ENCODE measurements around the gene DSTYK.
"Not testable (repeated sequence)": the region's sequence is repeated elsewhere in the genome, so short reads cannot be mapped to it uniquely, and the experiment has no call there.

The DSTYK gene

GRCh38 chr1:205241366-205242030 is 30.0 kb upstream of the DSTYK start:
- DNase-seq, result no peak

- DNase-seq, result no peak
These were observed 29.1 kb upstream of the DSTYK start for GRCh38 chr1:205240569-205240968.

GRCh38 chr1:205240118-205240517 is 28.6 kb upstream of the DSTYK start:
- no peak for DNase-seq

DNA sequence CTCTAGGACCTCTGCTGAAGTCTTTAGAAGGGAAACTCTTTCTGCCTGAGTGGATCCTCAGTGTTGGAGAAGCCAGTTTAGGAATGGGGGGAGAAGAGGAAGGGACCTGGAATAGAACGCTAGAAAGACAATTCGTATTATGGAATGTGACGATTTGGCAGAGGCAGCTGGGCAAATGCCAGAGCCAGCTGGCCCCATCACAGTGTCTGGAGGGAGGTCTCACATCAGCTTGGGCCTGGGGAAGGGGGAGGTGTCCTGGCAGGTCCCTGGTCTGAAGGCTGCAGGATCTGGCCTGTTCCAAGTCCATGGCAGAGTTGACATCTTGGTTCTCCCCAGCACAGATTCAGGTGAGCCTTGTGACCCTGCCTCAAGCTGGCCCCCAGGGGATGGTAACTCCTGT is 27.6 kb upstream of the DSTYK start:
- DNase-seq, result no peak

DNA sequence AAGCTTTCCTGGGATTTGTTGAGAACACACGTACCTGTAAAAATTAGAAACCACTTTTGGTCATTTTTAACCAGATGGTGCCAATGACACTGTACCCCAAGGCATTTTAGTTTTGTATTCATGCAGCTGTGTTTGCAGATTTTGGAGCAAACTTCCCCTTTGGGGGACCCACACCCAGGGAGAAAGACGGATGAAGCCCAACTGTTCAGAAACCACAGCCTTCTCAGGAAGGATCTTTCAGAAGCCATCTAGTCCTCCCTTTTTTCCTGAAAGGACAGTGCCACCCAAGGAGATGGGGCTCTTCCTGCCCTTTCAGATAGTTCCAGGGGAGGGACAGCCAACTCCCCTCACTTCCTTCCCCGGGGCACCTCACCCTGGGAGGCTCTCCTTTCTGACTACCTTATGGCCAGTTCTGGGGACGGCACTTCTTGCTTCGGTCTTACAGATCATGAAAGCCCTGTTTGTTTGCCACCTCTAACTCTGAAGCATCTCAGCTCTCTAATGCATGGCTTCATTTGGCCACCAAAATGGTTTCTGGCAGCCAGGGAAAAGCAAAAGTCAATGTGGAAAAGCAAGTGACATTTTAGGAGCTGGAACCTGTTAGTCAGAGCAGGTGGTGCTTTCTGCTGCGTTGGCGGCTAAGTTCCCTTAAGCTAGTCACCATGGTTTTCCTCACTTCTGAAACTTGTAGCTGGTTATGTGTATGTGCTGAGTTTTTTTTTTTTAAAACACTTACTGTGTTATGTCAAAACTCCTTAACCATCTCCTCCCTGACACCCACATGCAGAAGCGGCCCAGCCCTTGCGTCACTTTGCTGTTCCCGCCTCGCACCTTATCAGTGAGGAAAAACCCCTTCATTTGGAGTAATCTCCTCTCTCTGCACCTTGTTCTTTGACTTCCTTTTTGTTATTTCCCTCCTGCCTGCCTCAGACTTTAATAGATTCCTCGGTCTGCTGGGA is 26.3 kb upstream of the DSTYK start:
- peak; percentile 80 to 83 for DNase-seq

GRCh38 chr1:205236951-205237475 is 25.5 kb upstream of the DSTYK start:
- DNase-seq, result no peak

DNA sequence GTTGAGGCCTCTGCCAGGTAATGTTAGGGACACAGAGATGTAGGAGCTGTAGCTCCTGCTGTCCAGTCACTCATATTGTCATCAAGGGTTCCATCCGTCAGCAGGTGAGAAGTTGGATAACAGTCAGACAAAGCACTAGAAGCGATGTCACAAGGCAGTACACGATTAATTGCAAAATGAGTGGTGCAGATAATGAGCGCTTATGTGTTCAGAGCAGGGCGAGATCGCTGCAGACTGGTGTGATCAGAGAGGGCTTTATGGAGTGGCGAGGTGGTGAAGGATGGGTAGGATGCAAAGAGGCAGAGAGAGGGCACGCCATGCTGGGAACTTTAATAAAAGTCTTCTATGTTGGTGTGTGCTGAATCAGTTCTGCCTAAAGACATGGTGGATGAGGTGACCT is 25.0 kb upstream of the DSTYK start:
- DNase-seq, result no peak

DNA sequence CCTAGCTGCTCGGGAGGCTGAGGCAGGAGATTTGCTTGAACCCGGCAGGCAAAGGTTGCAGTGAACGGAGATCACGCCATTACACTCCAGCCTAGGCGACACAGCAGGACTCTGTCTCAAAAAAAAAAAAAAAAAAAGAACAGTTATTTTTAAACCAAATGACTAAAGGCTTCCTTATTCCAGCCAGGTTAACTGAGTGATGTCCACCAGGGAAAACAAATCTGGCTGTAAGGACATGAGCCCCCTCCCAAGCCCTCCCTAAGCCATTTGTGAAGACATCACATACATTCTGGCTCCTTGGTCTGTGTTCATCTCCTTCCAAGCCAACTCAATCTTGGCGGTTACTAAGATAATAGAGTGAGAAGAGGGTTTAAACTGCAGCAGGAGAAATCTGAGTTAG is 24.4 kb upstream of the DSTYK start:
- DNase-seq, result no peak

GRCh38 chr1:205233986-205234385 is 22.5 kb upstream of the DSTYK start:
- DNase-seq, result not testable (repeated sequence)

- no peak for DNase-seq
These were observed 21.5 kb upstream of the DSTYK start for GRCh38 chr1:205232945-205233397.

DNA sequence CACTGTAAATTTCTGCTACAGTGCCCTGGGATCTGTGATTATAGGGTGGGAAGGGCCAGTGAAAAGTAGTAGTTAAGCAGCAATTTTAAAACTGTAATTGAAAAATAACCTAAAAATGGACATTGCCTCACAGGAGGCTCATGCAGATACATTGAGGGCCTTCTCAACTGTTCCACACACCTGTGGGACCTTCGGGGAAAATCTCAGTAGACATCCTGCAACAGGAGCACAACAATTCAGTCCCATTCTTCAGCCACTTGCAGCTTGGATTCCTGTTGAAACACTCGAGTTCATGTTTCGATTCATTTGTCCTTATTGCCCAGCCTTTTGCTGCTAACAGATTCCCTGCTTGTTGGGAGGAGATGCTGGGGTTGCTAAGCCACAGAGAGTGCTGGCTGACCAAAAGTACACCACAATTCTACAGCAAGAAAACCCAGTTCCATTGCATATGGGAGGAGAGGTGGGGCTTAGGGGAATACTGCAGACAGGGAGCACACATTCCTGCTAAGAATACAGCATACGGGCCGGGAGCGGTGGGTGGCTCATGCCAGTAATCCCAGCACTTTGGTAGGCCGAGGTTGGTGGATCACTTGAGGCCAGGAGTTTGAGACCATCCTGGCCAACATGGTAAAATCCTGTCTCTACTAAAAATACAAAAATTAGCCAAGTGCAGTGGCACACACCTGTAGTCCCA is 20.8 kb upstream of the DSTYK start:
- DNase-seq, result no peak

- DNase-seq, result no peak
These were observed 19.5 kb upstream of the DSTYK start for GRCh38 chr1:205230982-205231381.

- DNase-seq, result peak; percentile 21 to 36
These were observed 18.6 kb upstream of the DSTYK start for GRCh38 chr1:205229916-205230700.

- peak; percentile 66 to 68 for DNase-seq
These were observed 17.9 kb upstream of the DSTYK start for GRCh38 chr1:205229399-205229871.

GRCh38 chr1:205228093-205228521 is 16.6 kb upstream of the DSTYK start:
- no peak for DNase-seq

GRCh38 chr1:205227584-205228013 is 16.1 kb upstream of the DSTYK start, which contains the start of gene TMCC2:
Gene TMCC2 (plus strand): TSS chr1:205227946. CDS start chr1:205228565, 619 bp downstream.
- peak; percentile 76 to 83 for DNase-seq

GRCh38 chr1:205226868-205227583 is 15.5 kb upstream of the DSTYK start:
- no peak for DNase-seq

DNA sequence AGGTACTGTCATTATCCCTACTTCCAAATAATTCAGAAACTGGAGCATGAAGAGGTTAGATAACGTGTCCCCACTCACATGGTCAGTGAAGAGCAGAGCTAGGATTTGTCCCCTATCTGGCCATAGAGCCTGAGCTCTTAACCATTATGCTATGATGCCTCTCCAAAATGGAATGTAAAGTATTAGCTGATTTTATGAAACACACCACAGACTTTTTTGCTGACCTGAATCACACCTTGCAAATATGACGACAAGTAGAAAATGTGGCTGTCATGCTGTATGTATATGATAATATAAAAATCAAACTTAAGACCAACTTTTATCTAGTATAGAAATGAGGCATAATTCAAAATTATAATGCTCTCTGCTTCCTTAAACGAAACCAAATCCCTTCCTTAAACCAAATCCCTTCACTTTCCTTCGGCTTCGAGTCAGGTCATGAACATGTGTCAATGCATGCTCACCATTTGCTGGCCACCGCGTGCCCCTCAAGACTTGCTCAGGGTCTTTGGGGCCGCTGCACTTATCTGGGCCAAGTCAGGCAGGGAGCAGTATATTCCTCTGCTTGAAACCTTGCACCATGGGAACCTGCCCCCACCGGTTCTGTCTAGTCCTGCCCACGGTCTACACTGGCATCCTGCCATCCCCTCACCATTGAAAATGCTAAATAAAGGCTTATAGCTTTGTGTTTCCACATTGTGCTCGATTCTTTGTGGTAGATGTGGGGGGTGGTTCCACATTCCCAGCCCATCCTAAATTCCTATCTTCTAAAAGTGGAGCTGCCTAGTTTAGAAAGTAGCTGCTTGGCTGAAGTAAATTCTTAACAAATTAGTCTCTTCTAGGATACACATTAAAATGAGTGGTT is 14.6 kb upstream of the DSTYK start:
- no peak for DNase-seq

DNA sequence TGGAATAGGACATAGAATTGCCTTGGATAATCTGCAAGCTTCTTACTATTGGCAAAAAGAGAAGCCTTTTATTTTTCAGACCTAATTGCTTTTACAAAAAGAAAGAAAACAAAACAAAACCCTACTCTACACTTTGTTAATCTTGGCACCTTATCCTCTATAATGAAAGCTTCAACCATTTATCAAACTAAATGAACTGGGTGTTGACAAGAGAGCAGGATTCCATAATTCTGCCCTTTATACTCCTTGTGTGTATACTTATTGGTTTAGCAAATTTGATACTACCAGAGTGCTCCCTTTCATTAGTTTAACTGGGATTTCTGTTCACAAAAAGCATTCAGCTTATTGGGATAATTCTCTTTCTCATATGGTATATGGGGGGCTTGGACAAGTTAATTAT is 13.2 kb upstream of the DSTYK start:
- no peak for DNase-seq

DNA sequence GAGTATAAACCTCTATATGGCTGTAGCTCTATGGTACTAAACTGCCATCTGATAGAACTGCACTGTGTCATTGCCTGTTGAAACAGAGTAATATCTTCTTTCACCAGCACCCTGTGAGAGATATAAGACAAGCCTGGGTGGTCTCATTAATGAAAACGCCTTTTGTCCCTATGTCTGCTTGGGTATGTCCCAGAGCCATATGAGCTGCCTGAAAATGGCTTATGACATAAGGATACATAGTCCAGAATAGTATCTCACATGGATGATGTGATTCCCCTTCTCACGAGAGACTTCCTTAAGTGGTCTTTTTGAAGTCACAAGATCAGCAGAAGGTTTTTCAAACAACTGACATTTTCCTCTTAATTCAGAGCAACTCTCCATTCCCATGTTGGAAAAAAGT is 8.9 kb upstream of the DSTYK start:
- DNase-seq, result no peak
